Heart right ventricle (tissue), 16 donors: ENCODE results near the gene ZFPM1. TPM values are rescaled to one million over a fixed set of nuclear protein-coding genes. Genes with fewer than 3 reads are reported as not detected.
A peak's percentile ranks its signal among the peaks of the same experiment; 100 is the strongest.

Experiments used
- ATAC-seq, 8 donors: fragments of 200-7000 bp; cut with Tn5 transposase; one replicate each; pipeline ENCODE4 v1.9.1; 2020; ENCODE audit warnings: mild to moderate bottlenecking in 8 of 8, moderate library complexity in 8 of 8, moderate number of reproducible peaks in 1 of 8
- DNase-seq, 2 donors: peaks; one replicate each; pipeline ENCODE4 v3.0.0-alpha.2; 2020
- H3K27ac ChIP-seq, 10 donors: fragments of 200-600 bp; sonication (generic) in 2 of 10; one replicate each; pipeline versions ENCODE4 v1.5.0 to v1.8.0; 2020 to 2022; ENCODE audit warnings: mild to moderate bottlenecking in 3 of 10
- H3K27me3 ChIP-seq, 7 donors: fragments of 200-600 bp; one replicate each; pipeline ENCODE4 v1.8.0; 2021 to 2022; ENCODE audit warnings: mild to moderate bottlenecking in 2 of 7
- H3K36me3 ChIP-seq, 9 donors: fragments of 200-600 bp; sonication (generic) in 1 of 9; one replicate each; pipeline versions ENCODE4 v1.5.0 to v1.8.0; 2020 to 2022; ENCODE audit warnings: mild to moderate bottlenecking in 2 of 9
- H3K4me1 ChIP-seq, 9 donors: fragments of 200-600 bp; sonication (generic) in 1 of 9; one replicate each; pipeline versions ENCODE4 v1.5.0 to v1.8.0; 2020 to 2022; ENCODE audit warnings: mild to moderate bottlenecking in 4 of 9
- H3K4me3 ChIP-seq, 10 donors: fragments of 200-600 bp; sonication (generic) in 2 of 10; one replicate each; pipeline versions ENCODE4 v1.5.0 to v1.8.0; 2020 to 2022; ENCODE audit warnings: mild to moderate bottlenecking in 7 of 10, moderate library complexity in 2 of 10
- H3K9me3 ChIP-seq, 11 donors: fragments of 200-600 bp in 10 of 11; sonication (generic) in 2 of 11; one replicate each; pipeline versions ENCODE4 v1.5.0 to v1.8.0; 2013 to 2022; ENCODE audit warnings: mild to moderate bottlenecking in 2 of 11, control low read depth in 1 of 11, moderate library complexity in 1 of 11
- CTCF ChIP-seq, 9 donors: fragments of 200-600 bp; sonication (generic) in 2 of 9; IDR thresholded peaks; one replicate each; pipeline versions ENCODE4 v1.5.0 to v1.8.0; 2021 to 2022; ENCODE audit warnings: antibody characterized with exemption in 9 of 9, mild to moderate bottlenecking in 5 of 9, moderate library complexity in 1 of 9
- WGBS, 2 donors: extraction: QIAGEN DNeasy Blood & Tissue Kit; methylation state at CpG; one replicate each; pipeline ENCODE4 v1.1.7; 2013; ENCODE audit warnings: inconsistent platforms in 1 of 2; 5-methylcytosine and 5-hydroxymethylcytosine counted together
- intact Hi-C, 10 donors: fragments of 100-400 bp; cut with DNase I; formaldehyde crosslinking; loops; one replicate each; pipeline versions ENCODE4 v1.11.1 to v1.14.2; 2022
- polyA plus RNA-seq, 2 donors: library from polyadenylated mRNA; stranded (reverse); fragments of 200-250 nt; gene quantifications; one replicate each; pipeline ENCODE4 v1.2.3, GENCODE V29; 2013
- total RNA-seq, 10 donors: library from RNA; stranded (reverse); fragmentation: NEBNext Ultra II Directional in 3 of 10; extraction: Animal tissue kit (Norgen Biotek cat#: 25700) in 3 of 10; gene quantifications; one replicate each; pipeline versions ENCODE4 v1.2.1 to v1.2.4, GENCODE V29; 2021 to 2023
- donor health status: Arrhythmogenic right ventricular cardiomyopathy.
- donor health status: ischemic (EF 13 %, LVEDD 7.1; RV severe dilation, severe dysfunction).
- donor health status: healthy with polysubstance abuse.
- donor health status: DM: no; HTN: yes; CAD: no.
- donor health status: DM: no; HTN: no; CAD: no.
- donor health status: ischemic (EF 25% LVEDD 6.9; RV normal size, moderate dysfunction).
- donor health status: ischemic (EF 25% LVEDD 5.7; RV mildly dilated, moderate dysfunction).
- donor health status: healthy.
- donor health status: DM: yes; HTN: yes; CAD: no.
- donor health status: Ischemic cardiomyopathy.
- donor health status: ischemic (EF 35%, LVEDD 5.7; RV mildly dilated, moderate dysfunction).
- donor health status: nonischemic (EF 11% LVEDD 7.7; RV severe dilation, severe dysfunction).
- donor health status: DM: yes; HTN: yes; CAD: no.
- donor health status: PGD.
- donor health status: ischemic (EF 29% LVEDD 5.4; RV normal size, mild dysfunction).
- donor health status: nonischemic (EF 23%, LVEDD 6.1; RV moderate dilation, normal function).

Gene ZFPM1
- total and polyA plus RNA-seq, 12 donors: 2.0 to 10.4 (median 4.4) TPM

- Histone ChIP-seq H3K9me3 (no peaks in the 10 kb centered on the region), H3K27ac (no peak overlapping the region), H3K36me3 (no peaks in the 10 kb centered on the region), H3K4me1 (peaks cover 0 to 10% (median 2%) of the 10 kb centered on the region in 9 donors), H3K4me3 (no peak overlapping the region), H3K27me3 (peaks cover 0 to 7% (median 0%) of the 10 kb centered on the region in 7 donors)
- whole genome bisulfite sequencing, 2 donors: 96 to 99% methylated on average over 3 of the region's 3 CpGs
- intact Hi-C loops: no loop called here
- DNase-seq (no peak), ATAC-seq (no peak)
- no peak for TF ChIP-seq CTCF (IDR thresholded peaks at IDR 0.05)
Observed at GRCh38 chr16:88519938-88520653, 67.0 kb downstream of the ZFPM1 start.

- no peaks in the 10 kb centered on the region for H3K9me3 ChIP-seq
- DNase-seq (no peak), ATAC-seq (no peak)
- intact Hi-C loops: no loop called here
- H3K4me3 ChIP-seq: no peak overlapping the region
- TF ChIP-seq CTCF (IDR thresholded peaks at IDR 0.05): no peak
- no peaks in the 10 kb centered on the region for H3K36me3 ChIP-seq
- 68 to 79% methylated on average over 9 of the region's 9 CpGs for WGBS, 2 donors
- no peak overlapping the region for H3K27ac ChIP-seq
- peaks cover 0 to 7% (median 0%) of the 10 kb centered on the region in 7 donors for H3K27me3 ChIP-seq
- peaks cover 0 to 22% (median 13%) of the 10 kb centered on the region in 9 donors for H3K4me1 ChIP-seq
Observed at GRCh38 chr16:88521674-88522073, 68.6 kb downstream of the ZFPM1 start.

GRCh38 chr16:88522276-88522949 lies 69.3 kb downstream of the ZFPM1 start:
- no peaks in the 10 kb centered on the region for H3K36me3 ChIP-seq
- no peak for TF ChIP-seq CTCF (IDR thresholded peaks at IDR 0.05)
- peaks cover 0 to 29% (median 20%) of the 10 kb centered on the region in 9 donors for H3K4me1 ChIP-seq
- intact Hi-C loops: no loop called here
- H3K27me3 ChIP-seq: peaks cover 0 to 7% (median 0%) of the 10 kb centered on the region in 7 donors
- H3K4me3 ChIP-seq: no peak overlapping the region
- H3K27ac ChIP-seq: no peak overlapping the region
- H3K9me3 ChIP-seq: no peaks in the 10 kb centered on the region
- ATAC-seq: no peak
- peak in 1 of 2 donors; percentile 6 for DNase-seq
- 54 to 69% methylated on average over 24 of the region's 24 CpGs for WGBS, 2 donors

GRCh38 chr16:88523309-88524161 lies 70.5 kb downstream of the ZFPM1 start:
- peaks cover 0 to 7% (median 0%) of the 10 kb centered on the region in 7 donors for H3K27me3 ChIP-seq
- DNase-seq: peak in 1 of 2 donors; percentile 21
- H3K4me3 ChIP-seq: no peak overlapping the region
- H3K36me3 ChIP-seq: no peaks in the 10 kb centered on the region
- 48 to 57% methylated on average over 39 to 47 of the region's 47 CpGs for WGBS, 2 donors
- H3K9me3 ChIP-seq: no peaks in the 10 kb centered on the region
- intact Hi-C loops: no loop called here
- ATAC-seq: no peak
- H3K4me1 ChIP-seq: peaks cover 0 to 34% (median 24%) of the 10 kb centered on the region in 9 donors
- no peak overlapping the region for H3K27ac ChIP-seq
- no peak for TF ChIP-seq CTCF (IDR thresholded peaks at IDR 0.05)
